Mesenchymal stem cell (in vitro differentiated cells and primary cell): ENCODE results near the gene MED23.
"Not testable (repeated sequence)": the region's sequence is repeated elsewhere in the genome, so short reads cannot be mapped to it uniquely, and the experiment has no call there.

ENCODE experiments used
- DNase-seq: peaks from one replicate; pipeline ENCODE4 v3.0.0-alpha.2; 2013
- H2AFZ ChIP-seq: one replicate; pipeline ENCODE4 v1.6.1; 2013; ENCODE audit warnings: low read depth, mild to moderate bottlenecking, control low read depth, inconsistent platforms, low read length, moderate library complexity
- H2AK5ac ChIP-seq: 2 replicates; pipeline ENCODE4 v1.6.1; 2013; ENCODE audit warnings: low read length, moderate library complexity, mild to moderate bottlenecking, inconsistent platforms; ENCODE audit not compliant: severe bottlenecking
- H2BK120ac ChIP-seq: one replicate; pipeline ENCODE4 v1.6.1; 2013; ENCODE audit warnings: low read depth, mild to moderate bottlenecking, inconsistent platforms, low read length, moderate library complexity
- H2BK12ac ChIP-seq, 2 experiments: one replicate each; pipeline ENCODE4 v1.6.1; 2013; ENCODE audit warnings: inconsistent platforms in 2 of 2, low read length in 2 of 2, mild to moderate bottlenecking in 2 of 2, moderate library complexity in 2 of 2, control low read depth in 1 of 2
- H2BK15ac ChIP-seq: one replicate; pipeline ENCODE4 v1.6.1; 2013; ENCODE audit warnings: mild to moderate bottlenecking, low read depth, inconsistent platforms; ENCODE audit not compliant: poor library complexity, severe bottlenecking
- H2BK5ac ChIP-seq: 2 replicates; pipeline ENCODE4 v1.6.1; 2013; ENCODE audit warnings: low read depth, mild to moderate bottlenecking, low read length, control low read depth, inconsistent platforms; ENCODE audit not compliant: poor library complexity, severe bottlenecking
- H3K14ac ChIP-seq, 2 experiments: one replicate each; pipeline ENCODE4 v1.6.1; 2013; ENCODE audit warnings: inconsistent platforms in 2 of 2, low read length in 2 of 2, control low read depth in 1 of 2, mild to moderate bottlenecking in 1 of 2, moderate library complexity in 1 of 2
- H3K18ac ChIP-seq, 2 experiments: one replicate each; pipeline ENCODE4 v1.6.1; 2013; ENCODE audit warnings: inconsistent platforms in 2 of 2, low read length in 2 of 2, control low read depth in 1 of 2, low read depth in 1 of 2, mild to moderate bottlenecking in 1 of 2
- H3K23ac ChIP-seq, 2 experiments: one replicate each; pipeline ENCODE4 v1.6.1; 2013; ENCODE audit warnings: inconsistent platforms in 2 of 2, low read length in 2 of 2, mild to moderate bottlenecking in 2 of 2, moderate library complexity in 2 of 2, control low read depth in 1 of 2
- H3K27ac ChIP-seq: 2 replicates; pipeline ENCODE4 v1.5.1; 2013; ENCODE audit warnings: mild to moderate bottlenecking, moderate library complexity, low read length, control low read depth, inconsistent platforms; ENCODE audit not compliant: poor library complexity, severe bottlenecking
- H3K27me3 ChIP-seq, 2 experiments: 2 replicates each; pipeline versions ENCODE4 v1.6.1 to v1.7.0; 2013; ENCODE audit warnings: low read length in 2 of 2, mild to moderate bottlenecking in 2 of 2, moderate library complexity in 2 of 2, control low read depth in 1 of 2, inconsistent platforms in 1 of 2; ENCODE audit not compliant: control insufficient read depth in 1 of 2, insufficient read depth in 1 of 2
- H3K36me3 ChIP-seq, 2 experiments: 2 replicates each; pipeline versions ENCODE4 v1.6.1 to v1.7.0; 2013; ENCODE audit warnings: low read length in 2 of 2, control low read depth in 1 of 2, inconsistent platforms in 1 of 2, low read depth in 1 of 2, mild to moderate bottlenecking in 1 of 2; ENCODE audit not compliant: insufficient read depth in 2 of 2, control insufficient read depth in 1 of 2
- H3K4ac ChIP-seq, 2 experiments: one replicate each; pipeline ENCODE4 v1.6.1; 2013; ENCODE audit warnings: inconsistent platforms in 2 of 2, low read length in 2 of 2, mild to moderate bottlenecking in 2 of 2, moderate library complexity in 2 of 2, control low read depth in 1 of 2, low read depth in 1 of 2
- H3K4me1 ChIP-seq: 2 replicates; pipeline ENCODE4 v1.6.1; 2013; ENCODE audit warnings: low read depth, low read length, control low read depth; ENCODE audit not compliant: control insufficient read depth, insufficient read depth
- H3K4me2 ChIP-seq: 2 replicates; pipeline ENCODE4 v1.6.1; 2013; ENCODE audit warnings: low read length, mild to moderate bottlenecking, inconsistent platforms; ENCODE audit not compliant: poor library complexity, severe bottlenecking
- H3K4me3 ChIP-seq, 2 experiments: 2 replicates each; pipeline versions ENCODE4 v1.5.1 to v1.7.0; 2013; ENCODE audit warnings: low read length in 2 of 2, mild to moderate bottlenecking in 2 of 2, control low read depth in 1 of 2, low read depth in 1 of 2; ENCODE audit not compliant: insufficient read depth in 1 of 2
- H3K79me1 ChIP-seq: replicated peaks from 2 replicates; pipeline ENCODE4 v1.6.1; 2013; ENCODE audit warnings: mild to moderate bottlenecking, control low read depth, low read length, inconsistent platforms; ENCODE audit not compliant: poor library complexity, severe bottlenecking
- H3K9ac ChIP-seq: 2 replicates; pipeline ENCODE4 v1.7.0; 2013; ENCODE audit warnings: mild to moderate bottlenecking, low read length, moderate library complexity
- H3K9me3 ChIP-seq: 2 replicates; pipeline ENCODE4 v1.7.0; 2013; ENCODE audit warnings: mild to moderate bottlenecking, low read length; ENCODE audit not compliant: control insufficient read depth
- H4K8ac ChIP-seq: one replicate; pipeline ENCODE4 v1.6.1; 2013; ENCODE audit warnings: inconsistent platforms, mild to moderate bottlenecking, low read length, moderate library complexity
- H4K91ac ChIP-seq: one replicate; pipeline ENCODE4 v1.6.1; 2013; ENCODE audit warnings: mild to moderate bottlenecking, low read length, inconsistent platforms
- WGBS: methylation state at CpG from one replicate; pipeline ENCODE4 v1.1.7; 2013; ENCODE audit warnings: mixed read lengths; 5-methylcytosine and 5-hydroxymethylcytosine counted together

MED23 gene

GRCh38 chr6:131538615-131539014, 89.4 kb downstream of the MED23 start:
- H3K4me3 ChIP-seq, result not testable (repeated sequence)

GRCh38 chr6:131532580-131533039, 95.4 kb downstream of the MED23 start:
- no peak for DNase-seq
- Histone ChIP-seq H3K18ac (no peak overlapping the region), H2BK120ac (no peak overlapping the region), H2AFZ (no peak overlapping the region), H3K4me1 (no peaks in the 10 kb centered on the region), H3K9me3 (no peaks in the 10 kb centered on the region), H2BK12ac (no peak overlapping the region), H3K4me3 (no peak overlapping the region), H4K91ac (no peak overlapping the region), H3K9ac (peak overlapping the region; percentile 19), H2BK15ac (no peak overlapping the region), H3K79me1 (no peaks in the 10 kb centered on the region), H3K14ac (no peak overlapping the region), H3K4ac (no peak overlapping the region), H3K23ac (no peak overlapping the region), H2AK5ac (no peak overlapping the region), H3K27ac (no peak overlapping the region), H3K36me3 (no peaks in the 10 kb centered on the region), H4K8ac (no peak overlapping the region), H2BK5ac (no peak overlapping the region), H3K27me3 (no peaks in the 10 kb centered on the region), H3K4me2 (no peak overlapping the region)
- 92% methylated on average over 3 of the region's 3 CpGs for WGBS

More at GRCh38 chr6:131538615-131539014, 89.4 kb downstream of the MED23 start:
- not testable (repeated sequence) for H2AK5ac ChIP-seq, H4K91ac ChIP-seq, H3K79me1 ChIP-seq, H3K27ac ChIP-seq, H2BK120ac ChIP-seq, H3K18ac ChIP-seq, H4K8ac ChIP-seq, H3K4me1 ChIP-seq, H3K36me3 ChIP-seq, H3K9me3 ChIP-seq, H3K4me2 ChIP-seq, H3K14ac ChIP-seq, H3K4ac ChIP-seq, H2BK5ac ChIP-seq, H3K23ac ChIP-seq, H2BK12ac ChIP-seq, H2AFZ ChIP-seq, H3K27me3 ChIP-seq, DNase-seq, H2BK15ac ChIP-seq, H3K9ac ChIP-seq
- WGBS, result 89% methylated on average over 4 of the region's 4 CpGs

GRCh38 chr6:131531681-131532080, 96.4 kb downstream of the MED23 start:
- not testable (repeated sequence) for H4K91ac ChIP-seq, H3K4me1 ChIP-seq, H2AK5ac ChIP-seq, H2BK120ac ChIP-seq, H2AFZ ChIP-seq, H3K79me1 ChIP-seq, H2BK12ac ChIP-seq, DNase-seq, H2BK5ac ChIP-seq, H3K27ac ChIP-seq, H2BK15ac ChIP-seq, H3K4me2 ChIP-seq, H3K23ac ChIP-seq, H3K27me3 ChIP-seq, H3K9me3 ChIP-seq, H3K36me3 ChIP-seq, H3K4me3 ChIP-seq, H4K8ac ChIP-seq, H3K9ac ChIP-seq, H3K14ac ChIP-seq, H3K4ac ChIP-seq, H3K18ac ChIP-seq
- WGBS, result 93% methylated on average over 12 of the region's 12 CpGs

GRCh38 chr6:131530936-131531335, 97.1 kb downstream of the MED23 start:
- H3K4ac ChIP-seq, H3K4me3 ChIP-seq, H2BK15ac ChIP-seq, H4K8ac ChIP-seq, H3K27me3 ChIP-seq, H3K4me2 ChIP-seq, H2AFZ ChIP-seq, H3K23ac ChIP-seq, H3K14ac ChIP-seq, H4K91ac ChIP-seq, DNase-seq, H3K79me1 ChIP-seq, H2BK5ac ChIP-seq, H3K36me3 ChIP-seq, H2BK120ac ChIP-seq, H2AK5ac ChIP-seq, H3K9me3 ChIP-seq, H3K9ac ChIP-seq, H2BK12ac ChIP-seq, H3K27ac ChIP-seq, H3K4me1 ChIP-seq, H3K18ac ChIP-seq: not testable (repeated sequence)
- over 99% methylated on average over 4 of the region's 5 CpGs for WGBS
